GM12878 (cell line): Measurements from ENCODE around the gene MDN1. TPM values are rescaled to one million over a fixed set of nuclear protein-coding genes. Genes with fewer than 3 reads are reported as not detected.

ENCODE experiments used
- ATAC-seq: fragments of 200-7000 bp; cut with Tn5 transposase; 3 replicates; pipeline ENCODE4 v1.9.1; 2020; ENCODE audit warnings: mild to moderate bottlenecking, moderate library complexity
- BruUV-seq: library from RNA; stranded (reverse); fragments of 400-500 nt; replicated peaks from 2 replicates; lab custom pipeline; 2021; lab: Mats Ljungman, UMichigan
- CTCF ChIA-PET: fragments of 300-600 bp; sonication (Branson Sonifier 250); formaldehyde crosslinking; extraction: SDS; loops from one replicate; lab custom pipeline; 2021; ENCODE audit warnings: inconsistent platforms; lab: Yijun Ruan, JAX
- POLR2A ChIA-PET: fragments of 350-600 bp; formaldehyde crosslinking; extraction: SDS; loops from one replicate; lab custom pipeline; 2021; ENCODE audit warnings: inconsistent platforms; lab: Charles Lee
- RAD21 ChIA-PET: fragments of 300-600 bp; sonication (Branson Sonifier 250); formaldehyde crosslinking; loops from one replicate; lab custom pipeline; 2023; ENCODE audit warnings: antibody characterized with exemption; ENCODE audit not compliant: unreplicated experiment; lab: Charles Lee
- SMC1A ChIA-PET: fragments of 300-600 bp; sonication (Branson Sonifier 250); formaldehyde crosslinking; loops from one replicate; lab custom pipeline; 2023; ENCODE audit not compliant: unreplicated experiment, uncharacterized antibody; lab: Charles Lee
- DNase-seq: peaks from one replicate; pipeline ENCODE4 v3.0.0-alpha.2; 2011; ENCODE audit warnings: low read depth, low spot score
- FAIRE-seq: peaks from 3 replicates; lab custom pipeline; 2011; peaks lifted over from hg19 to GRCh38; lab: Jason Lieb, UNC
- H2AFZ ChIP-seq: 2 replicates; pipeline ENCODE4 v1.6.0; 2011; ENCODE audit warnings: low read depth, low read length, control low read depth; ENCODE audit not compliant: control insufficient read depth
- H3K27ac ChIP-seq: 2 replicates; pipeline ENCODE4 v1.5.1; 2011; ENCODE audit warnings: control low read depth; ENCODE audit not compliant: control insufficient read depth, insufficient read depth
- H3K27me3 ChIP-seq, 2 experiments: replicated peaks in 1 of 2; 2 replicates each; pipeline versions ENCODE4 v1.6.0 to v1.6.1; 2011; ENCODE audit warnings: low read length in 1 of 2; ENCODE audit not compliant: control insufficient read depth in 2 of 2, insufficient read depth in 2 of 2
- H3K36me3 ChIP-seq, 2 experiments: 2 replicates each; pipeline ENCODE4 v1.5.1; 2011; ENCODE audit warnings: low read length in 1 of 2; ENCODE audit not compliant: control insufficient read depth in 2 of 2, insufficient read depth in 2 of 2
- H3K4me1 ChIP-seq: 2 replicates; pipeline ENCODE4 v1.6.1; 2011; ENCODE audit warnings: mild to moderate bottlenecking, low read length, moderate library complexity, mixed read lengths; ENCODE audit not compliant: control insufficient read depth, insufficient read depth
- H3K4me2 ChIP-seq: 2 replicates; pipeline ENCODE4 v1.6.0; 2011; ENCODE audit warnings: control low read depth; ENCODE audit not compliant: control insufficient read depth, insufficient read depth
- H3K4me3 ChIP-seq: fragments of 200-600 bp; sonication (generic); 2 replicates; pipeline ENCODE4 v1.5.1; 2016
- H3K79me2 ChIP-seq: 2 replicates; pipeline ENCODE4 v1.6.0; 2011; ENCODE audit warnings: low read length; ENCODE audit not compliant: control insufficient read depth, insufficient read depth
- H3K9ac ChIP-seq: 2 replicates; pipeline ENCODE4 v1.8.0; 2011; ENCODE audit warnings: low read length, control low read depth, mixed read lengths; ENCODE audit not compliant: control insufficient read depth, insufficient read depth
- H3K9me3 ChIP-seq: replicated peaks from 3 replicates; pipeline ENCODE4 v1.5.1; 2011; ENCODE audit warnings: mild to moderate bottlenecking, low read length; ENCODE audit not compliant: control insufficient read depth, insufficient read depth
- H4K20me1 ChIP-seq: 2 replicates; pipeline ENCODE4 v1.6.0; 2011; ENCODE audit not compliant: control insufficient read depth, insufficient read depth
- CBX5 ChIP-seq: sonication (generic); IDR thresholded peaks from 2 replicates; pipeline ENCODE4 v1.6.1; 2016; ENCODE audit warnings: low read depth, moderate library complexity, mild to moderate bottlenecking, inconsistent platforms
- CHD4 ChIP-seq: fragments of 200-600 bp; sonication (generic); IDR thresholded peaks from 2 replicates; pipeline ENCODE4 v1.6.1; 2016; ENCODE audit warnings: mild to moderate bottlenecking
- EGR1 ChIP-seq, 2 experiments: IDR thresholded peaks; 1 replicate in 1 of 2; 2 replicates in 1 of 2; pipeline ENCODE4 v1.6.1; 2011 to 2012; ENCODE audit warnings: low read depth in 2 of 2, low read length in 2 of 2, borderline replicate concordance in 1 of 2, mild to moderate bottlenecking in 1 of 2, moderate library complexity in 1 of 2
- ETV6 ChIP-seq, 2 experiments: fragments of 450-650 bp in 1 of 2; IDR thresholded peaks in 1 of 2; conservative IDR thresholded peaks in 1 of 2; 2 replicates each; pipeline ENCODE4 v1.6.1; 2014; ENCODE audit warnings: antibody characterized with exemption in 1 of 2, borderline replicate concordance in 1 of 2, low read depth in 1 of 2, mild to moderate bottlenecking in 1 of 2, moderate library complexity in 1 of 2
- IRF4 ChIP-seq: IDR thresholded peaks from 2 replicates; pipeline ENCODE4 v1.6.1; 2011; ENCODE audit warnings: low read depth, low read length
- MXI1 ChIP-seq: fragments of 150-350 bp; IDR thresholded peaks from 2 replicates; pipeline ENCODE4 v1.6.1; 2011; ENCODE audit warnings: low read depth, mild to moderate bottlenecking, inconsistent platforms, low read length, improper control_type of control experiment
- NFYA ChIP-seq: IDR thresholded peaks from 2 replicates; pipeline ENCODE4 v1.6.1; 2011; ENCODE audit warnings: low read depth, mild to moderate bottlenecking, low read length, improper control_type of control experiment, borderline replicate concordance
- POLR2AphosphoS5 ChIP-seq: IDR thresholded peaks from 2 replicates; pipeline ENCODE4 v1.6.1; 2011; ENCODE audit warnings: mild to moderate bottlenecking, low read length, inconsistent platforms
- RB1 ChIP-seq: fragments of 450-650 bp; formaldehyde crosslinking; IDR thresholded peaks from 2 replicates; pipeline ENCODE4 v1.6.1; 2017; ENCODE audit warnings: mild to moderate bottlenecking, borderline replicate concordance
- SP1 ChIP-seq: IDR thresholded peaks from one replicate; pipeline ENCODE4 v1.6.1; 2011; ENCODE audit warnings: low read depth, low read length
- SUZ12 ChIP-seq: fragments of 200-600 bp; sonication (generic); IDR thresholded peaks from one replicate; pipeline ENCODE4 v1.6.1; 2018; ENCODE audit warnings: antibody characterized with exemption, mild to moderate bottlenecking; ENCODE audit not compliant: unreplicated experiment
- WGBS: methylation state at CpG from one replicate; pipeline ENCODE4 v1.1.6; 2016; ENCODE audit warnings: low lambda C conversion rate; ENCODE audit not compliant: insufficient replicate concordance, insufficient coverage; ENCODE audit errors: missing lambda C conversion rate; 5-methylcytosine and 5-hydroxymethylcytosine counted together
- in situ Hi-C: fragments of 300-500 bp; cut with MboI; formaldehyde crosslinking; loops from 9 replicates; pipeline ENCODE4 v1.14.3; 2018; ENCODE audit warnings: mixed read lengths
- intact Hi-C: fragments of 100-400 bp; cut with micrococcal nuclease; formaldehyde crosslinking; loops from one replicate; pipeline ENCODE4 v1.14.2; 2022; ENCODE audit not compliant: unreplicated experiment
- polyA plus RNA-seq, 11 experiments: library from polyadenylated mRNA; depleted of rRNA in 4 of 11; unstranded in 6 of 11; stranded (reverse) in 5 of 11; fragments of >200 nt; fragmentation: Nextera tagmentation in 4 of 11; fragmentation: Illumina TruSeq in 1 of 11; extraction: Ambion mirVana in 4 of 11; extraction: Trizol in 1 of 11; gene quantifications; 1 replicate in 1 of 11; 2 replicates in 10 of 11; pipeline versions ENCODE4 v1.2.1 to v1.2.3, GENCODE V29; 2011 to 2016; ENCODE audit warnings: inconsistent platforms in 2 of 11, missing spikeins in 2 of 11, low read depth in 1 of 11
- total RNA-seq, 4 experiments: library from RNA; depleted of rRNA in 3 of 4; stranded (reverse); fragments of >200 nt in 3 of 4; fragmentation: Illumina TruSeq in 1 of 4; extraction: Trizol in 1 of 4; gene quantifications; 2 replicates each; pipeline versions ENCODE4 v1.2.1 to v1.2.3, GENCODE V29; 2013 to 2021
- TF ChIP-seq, protein P1 (sequence below): fragments of 450-650 bp; IDR thresholded peaks from 2 replicates; pipeline ENCODE4 v1.6.1; 2016; ENCODE audit warnings: mild to moderate bottlenecking

MDN1 gene
- total and polyA plus RNA-seq, 10 of the 15 experiments (the other 5 are each of a cell fraction or from before 2014, with no cell fraction given), result 14.3 to 50.1 (median 22.1) TPM

- H3K9ac ChIP-seq, result no peak overlapping the region
- TF ChIP-seq CHD4, result no peak
- TF ChIP-seq RB1, result no peak
- no peak for TF ChIP-seq CBX5
- no peak for TF ChIP-seq EGR1 (IDR thresholded peaks at IDR 0.05; ENCODE audit: borderline replicate concordance in 1 of 2, low read depth in 2 of 2, low read length in 2 of 2)
- no peak for TF ChIP-seq IRF4
- TF ChIP-seq NFYA, result no peak
- no peak for TF ChIP-seq SUZ12
- TF ChIP-seq, all 136 proteins: peak for 0
- no peak overlapping the region for H3K4me3 ChIP-seq
- CTCF ChIA-PET, result interaction anchor here (1.1 to 1.8 kb wide), 3 partner anchors 12 to 243 kb away, joined by 4 read pairs; no protein-coding TSS in a partner anchor
- RAD21 ChIA-PET, result no interaction called here
- no peaks in the 10 kb centered on the region for H3K4me1 ChIP-seq
- FAIRE-seq, result no peak
- no TSS peak for BruUV-seq
- SMC1A ChIA-PET, result no interaction called here
- intact Hi-C loops (no loop called here), in situ Hi-C loops (no loop called here)
- no peaks in the 10 kb centered on the region for H3K79me2 ChIP-seq
- no peaks in the 10 kb centered on the region for H3K9me3 ChIP-seq
- POLR2A ChIA-PET, result no interaction called here
- H3K27me3 ChIP-seq, result no peaks in the 10 kb centered on the region
- no peak overlapping the region for H2AFZ ChIP-seq
- 85% methylated on average over 5 of the region's 5 CpGs for WGBS
- H3K4me2 ChIP-seq, result no peak overlapping the region
- no peak for ATAC-seq
- H3K27ac ChIP-seq, result no peak overlapping the region
- H3K36me3 ChIP-seq, result no peaks in the 10 kb centered on the region
- no peak for DNase-seq
- no peaks in the 10 kb centered on the region for H4K20me1 ChIP-seq
These were observed 203.7 kb downstream of the MDN1 start for GRCh38 chr6:89615882-89616281.

DNA sequence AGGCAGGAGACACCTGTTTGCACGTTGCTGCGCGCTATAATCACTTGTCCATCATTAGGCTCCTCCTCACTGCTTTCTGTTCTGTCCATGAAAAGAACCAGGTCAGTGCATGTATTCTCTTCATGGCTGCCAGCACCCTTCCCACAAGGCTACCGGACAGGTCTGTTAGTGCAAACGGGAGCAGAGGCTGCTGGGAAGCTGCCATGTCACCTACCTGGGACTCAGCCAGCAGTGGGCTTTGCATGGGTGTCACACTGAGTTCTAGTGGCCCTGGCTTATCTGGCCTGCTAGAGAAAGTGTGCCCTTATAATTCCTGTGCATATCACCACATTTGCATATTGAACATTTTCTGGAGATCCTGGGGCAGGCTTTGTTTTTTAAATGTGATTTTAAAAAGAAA, 205.8 kb downstream of the MDN1 start:
- Histone ChIP-seq H3K27ac (no peak overlapping the region), H3K27me3 (no peaks in the 10 kb centered on the region), H3K4me3 (no peak overlapping the region), H4K20me1 (no peaks in the 10 kb centered on the region), H3K4me2 (no peak overlapping the region), H3K4me1 (no peaks in the 10 kb centered on the region), H3K9me3 (no peaks in the 10 kb centered on the region), H3K36me3 (no peaks in the 10 kb centered on the region), H3K79me2 (no peaks in the 10 kb centered on the region), H3K9ac (no peak overlapping the region), H2AFZ (no peak overlapping the region)
- SMC1A ChIA-PET, result interaction anchor here (1.3 to 1.6 kb wide), 3 partner anchors 242 to 631 kb away, joined by 4 to 6 read pairs (median 5); no protein-coding TSS in a partner anchor
- CTCF ChIA-PET, result interaction anchor here (1.3 to 6.1 kb wide), 3 partner anchors 19 to 242 kb away, joined by 4 to 64 read pairs (median 14); partner anchors contain the start of gene ANKRD6
- POLR2A ChIA-PET, result interaction anchor here (1.6 kb wide), 1 partner anchor 181 kb away, joined by 4 read pairs; the partner anchor contains the start of gene ANKRD6
- TF ChIP-seq MXI1 (no peak), SP1 (no peak), ETV6 (conservative IDR thresholded peaks at IDR 0.05 in 1 of 2, IDR thresholded peaks at IDR 0.05 in 1 of 2; ENCODE audit: borderline replicate concordance in 1 of 2, low read depth in 1 of 2) (no peak), POLR2AphosphoS5 (no peak)
- TF ChIP-seq, protein P1, sequence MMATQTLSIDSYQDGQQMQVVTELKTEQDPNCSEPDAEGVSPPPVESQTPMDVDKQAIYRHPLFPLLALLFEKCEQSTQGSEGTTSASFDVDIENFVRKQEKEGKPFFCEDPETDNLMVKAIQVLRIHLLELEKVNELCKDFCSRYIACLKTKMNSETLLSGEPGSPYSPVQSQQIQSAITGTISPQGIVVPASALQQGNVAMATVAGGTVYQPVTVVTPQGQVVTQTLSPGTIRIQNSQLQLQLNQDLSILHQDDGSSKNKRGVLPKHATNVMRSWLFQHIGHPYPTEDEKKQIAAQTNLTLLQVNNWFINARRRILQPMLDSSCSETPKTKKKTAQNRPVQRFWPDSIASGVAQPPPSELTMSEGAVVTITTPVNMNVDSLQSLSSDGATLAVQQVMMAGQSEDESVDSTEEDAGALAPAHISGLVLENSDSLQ, result no peak
- in situ Hi-C loops, result loop anchor here (5.0 kb wide), 3 partner anchors 181 to 631 kb away; partner anchors contain the start of gene ANKRD6
- WGBS, result 77% methylated on average over 5 of the region's 5 CpGs
- intact Hi-C loops, result loop anchor here (5.0 kb wide), 1 partner anchor 631 kb away; no protein-coding TSS in a partner anchor
- RAD21 ChIA-PET, result interaction anchor here (1.5 to 1.8 kb wide), 2 partner anchors 181 to 241 kb away, joined by 4 to 6 read pairs; no protein-coding TSS in a partner anchor
- BruUV-seq, result no TSS peak
- no peak for FAIRE-seq
- ATAC-seq, result no peak
- no peak for DNase-seq
